NCI-H2227 (cell line): ENCODE results near the gene OR51A7.
"Not testable (repeated sequence)": the region's sequence is repeated elsewhere in the genome, so short reads cannot be mapped to it uniquely, and the experiment has no call there.

Source experiments
- DNase-seq: peaks from one replicate; lab custom pipeline; 2025; ENCODE audit not compliant: unreplicated experiment; lab: John Stamatoyannopoulos, UW

Gene OR51A7, protein sequence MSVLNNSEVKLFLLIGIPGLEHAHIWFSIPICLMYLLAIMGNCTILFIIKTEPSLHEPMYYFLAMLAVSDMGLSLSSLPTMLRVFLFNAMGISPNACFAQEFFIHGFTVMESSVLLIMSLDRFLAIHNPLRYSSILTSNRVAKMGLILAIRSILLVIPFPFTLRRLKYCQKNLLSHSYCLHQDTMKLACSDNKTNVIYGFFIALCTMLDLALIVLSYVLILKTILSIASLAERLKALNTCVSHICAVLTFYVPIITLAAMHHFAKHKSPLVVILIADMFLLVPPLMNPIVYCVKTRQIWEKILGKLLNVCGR

DNA sequence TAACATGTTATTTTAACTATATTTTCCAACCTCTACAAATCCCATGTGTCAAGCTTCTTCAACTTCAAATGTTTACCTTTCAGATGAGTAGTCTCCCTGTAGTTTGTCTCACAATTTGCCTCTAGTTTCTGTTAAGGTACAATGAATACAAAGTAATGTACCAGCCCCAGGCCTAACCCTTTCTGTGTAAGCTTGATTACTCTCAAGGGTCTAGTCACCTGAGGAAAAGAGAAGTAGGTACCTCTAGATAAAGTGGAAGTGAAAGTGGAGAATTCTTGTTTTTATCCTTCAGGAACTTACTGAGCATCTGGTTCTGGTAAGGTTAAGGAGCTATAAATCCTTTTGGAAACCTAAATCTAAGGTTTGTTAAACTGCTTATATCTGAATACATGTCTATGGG lies at the start of gene OR51A7:
Gene OR51A7, plus strand, starts transcription at position 300 of the 400 bp plus-strand sequence. CDS start 3,587 bp downstream, outside the sequence.
- no peak for DNase-seq

DNA sequence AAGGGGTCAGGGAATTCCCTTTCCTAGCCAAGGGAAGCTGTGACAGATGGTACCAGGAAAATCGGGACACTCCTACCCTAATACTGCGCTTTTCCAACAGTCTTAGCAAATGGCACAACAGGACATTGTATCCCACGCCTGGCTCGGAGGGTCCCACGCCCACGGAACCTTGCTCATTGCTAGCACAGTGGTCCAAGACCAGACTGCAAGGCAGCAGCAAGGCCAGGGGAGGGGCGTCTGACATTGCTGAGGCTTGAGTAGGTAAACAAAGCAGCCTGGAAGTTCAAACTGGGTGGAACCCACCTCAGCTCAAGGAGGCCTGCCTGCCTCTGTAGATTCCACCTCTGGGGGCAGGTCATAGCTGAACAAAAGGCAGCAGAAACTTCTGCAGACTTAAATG lies 49.3 kb upstream of the OR51A7 start:
- DNase-seq, result not testable (repeated sequence)

DNA sequence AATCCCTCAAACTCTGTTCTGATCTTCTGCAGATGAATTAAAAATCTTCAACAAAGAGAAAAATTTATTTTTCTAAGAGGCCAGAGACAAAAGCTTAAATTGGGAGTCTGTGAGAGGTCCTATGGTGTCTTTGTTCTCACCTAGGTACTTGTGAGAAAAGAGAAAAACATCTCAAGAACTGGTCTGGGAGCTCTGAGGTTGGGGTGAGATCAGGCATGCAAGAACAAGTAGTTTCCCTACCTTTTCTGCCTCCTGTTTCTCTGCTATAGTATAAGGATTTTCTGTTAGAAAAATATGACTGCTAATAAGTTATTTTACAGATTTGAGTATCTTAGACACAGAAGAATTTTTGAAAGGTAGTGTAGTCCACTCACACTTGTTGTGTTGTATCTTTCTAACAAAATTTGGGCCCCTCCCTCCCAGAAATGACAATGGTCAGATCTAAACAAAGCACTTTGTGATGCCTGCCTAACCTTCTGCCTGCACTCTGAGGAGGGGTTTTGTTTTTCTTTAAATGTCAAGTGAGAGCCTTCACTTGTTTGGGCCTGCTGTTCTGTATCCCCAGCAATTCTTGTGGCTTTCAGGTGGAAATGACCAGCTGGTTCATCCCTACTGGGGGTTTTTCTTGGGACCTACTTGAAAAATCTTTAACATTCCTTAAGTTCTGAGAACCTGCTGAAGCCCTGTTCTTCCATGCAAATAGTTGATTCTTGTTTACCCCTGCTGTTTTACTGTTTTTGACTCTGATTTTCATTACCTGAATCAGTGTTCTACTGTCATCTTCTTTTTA lies 40.9 kb upstream of the OR51A7 start:
- DNase-seq, result no peak

DNA sequence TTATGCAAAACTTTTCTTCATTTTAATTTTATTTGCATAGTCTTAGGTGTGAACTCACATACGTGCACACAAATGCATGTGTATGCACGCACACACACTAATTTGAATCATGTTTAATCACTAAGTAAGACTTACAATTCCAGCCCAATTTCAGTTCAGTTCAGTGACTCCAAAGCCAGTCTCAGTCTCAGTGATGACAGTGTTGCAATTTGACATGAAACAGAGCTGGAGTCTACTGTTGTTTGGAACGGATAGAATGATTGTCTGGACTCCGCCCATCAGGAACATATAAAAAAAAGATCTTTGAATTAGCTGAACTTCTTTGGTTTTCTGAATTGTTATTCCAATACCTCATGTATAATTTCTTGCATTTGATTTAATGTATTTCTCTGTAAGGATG lies 39.7 kb upstream of the OR51A7 start:
- DNase-seq, result no peak

DNA sequence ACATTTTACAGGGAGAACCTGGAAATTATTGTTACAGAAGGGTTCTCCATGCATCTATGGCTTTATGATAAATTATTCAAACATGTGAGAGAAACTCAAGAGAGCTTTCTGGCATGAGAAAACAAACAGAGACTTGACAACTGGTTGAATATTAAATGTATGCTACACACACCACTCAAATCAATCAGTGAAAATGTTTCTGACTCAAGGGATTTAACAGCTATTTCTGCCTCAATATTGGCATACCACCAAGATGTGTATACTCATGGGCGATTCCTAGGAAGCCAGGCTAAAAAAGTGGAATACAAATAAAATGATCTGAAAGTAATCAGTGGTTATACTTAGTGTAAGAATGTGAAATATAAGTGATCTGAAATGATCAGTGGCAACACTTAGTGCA lies 37.7 kb upstream of the OR51A7 start:
- no peak for DNase-seq

DNA sequence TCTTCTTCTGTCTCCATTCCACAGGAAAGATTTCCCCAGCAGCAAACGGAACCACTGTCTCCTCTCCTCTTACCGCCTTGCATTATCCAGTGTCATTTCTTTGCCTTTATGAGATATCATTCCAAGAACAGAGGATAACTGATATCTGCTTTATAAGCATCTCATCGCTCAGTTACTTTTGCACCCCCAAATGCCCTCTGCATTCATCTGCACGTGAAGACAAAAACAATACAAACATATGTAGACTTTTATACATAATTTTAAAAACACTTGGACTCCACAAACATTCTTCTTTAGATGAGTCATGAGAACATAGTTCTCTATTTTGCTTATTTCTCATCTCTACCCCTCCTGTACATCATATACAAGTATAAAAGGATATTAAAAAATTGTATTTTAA lies 22.4 kb upstream of the OR51A7 start:
- DNase-seq, result no peak

DNA sequence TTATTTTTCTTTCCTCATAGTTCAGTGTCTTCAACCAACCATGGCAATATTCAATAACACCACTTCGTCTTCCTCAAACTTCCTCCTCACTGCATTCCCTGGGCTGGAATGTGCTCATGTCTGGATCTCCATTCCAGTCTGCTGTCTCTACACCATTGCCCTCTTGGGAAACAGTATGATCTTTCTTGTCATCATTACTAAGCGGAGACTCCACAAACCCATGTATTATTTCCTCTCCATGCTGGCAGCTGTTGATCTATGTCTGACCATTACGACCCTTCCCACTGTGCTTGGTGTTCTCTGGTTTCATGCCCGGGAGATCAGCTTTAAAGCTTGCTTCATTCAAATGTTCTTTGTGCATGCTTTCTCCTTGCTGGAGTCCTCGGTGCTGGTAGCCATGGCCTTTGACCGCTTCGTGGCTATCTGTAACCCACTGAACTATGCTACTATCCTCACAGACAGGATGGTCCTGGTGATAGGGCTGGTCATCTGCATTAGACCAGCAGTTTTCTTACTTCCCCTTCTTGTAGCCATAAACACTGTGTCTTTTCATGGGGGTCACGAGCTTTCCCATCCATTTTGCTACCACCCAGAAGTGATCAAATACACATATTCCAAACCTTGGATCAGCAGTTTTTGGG lies 21.6 kb upstream of the OR51A7 start, which contains the start of gene OR51T1:
Gene OR51T1, plus strand, starts transcription at position 41 of the 641 bp plus-strand sequence. Its CDS starts 0 bp downstream, at position 41.
- no peak for DNase-seq

DNA sequence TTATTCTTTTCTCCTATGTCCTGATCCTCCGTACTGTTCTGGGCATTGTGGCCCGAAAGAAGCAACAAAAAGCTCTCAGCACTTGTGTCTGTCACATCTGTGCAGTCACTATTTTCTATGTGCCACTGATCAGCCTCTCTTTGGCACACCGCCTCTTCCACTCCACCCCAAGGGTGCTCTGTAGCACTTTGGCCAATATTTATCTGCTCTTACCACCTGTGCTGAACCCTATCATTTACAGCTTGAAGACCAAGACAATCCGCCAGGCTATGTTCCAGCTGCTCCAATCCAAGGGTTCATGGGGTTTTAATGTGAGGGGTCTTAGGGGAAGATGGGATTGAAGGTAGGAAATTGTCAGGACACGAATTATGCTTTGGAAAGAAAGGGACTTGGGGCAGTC lies 21.0 kb upstream of the OR51A7 start:
- DNase-seq, result no peak

DNA sequence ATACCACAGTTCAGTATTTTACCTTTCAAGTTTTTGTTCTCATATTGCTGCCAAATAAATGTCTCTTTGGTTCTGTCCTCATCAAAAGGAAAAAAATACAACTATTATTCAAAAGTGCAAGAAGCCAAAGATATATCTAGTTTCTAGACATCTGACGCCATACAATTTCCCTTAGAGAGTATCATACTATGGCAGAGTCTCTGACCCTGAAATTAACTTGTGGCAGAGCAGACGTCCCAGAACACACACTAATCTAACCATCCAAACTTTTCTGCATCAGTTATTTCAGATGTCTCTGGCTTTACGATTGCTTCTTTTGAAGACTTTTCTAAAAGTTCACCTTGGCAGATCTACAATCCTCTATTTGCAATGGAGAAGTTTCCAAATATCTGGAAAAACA lies 19.2 kb upstream of the OR51A7 start:
- DNase-seq, result no peak

DNA sequence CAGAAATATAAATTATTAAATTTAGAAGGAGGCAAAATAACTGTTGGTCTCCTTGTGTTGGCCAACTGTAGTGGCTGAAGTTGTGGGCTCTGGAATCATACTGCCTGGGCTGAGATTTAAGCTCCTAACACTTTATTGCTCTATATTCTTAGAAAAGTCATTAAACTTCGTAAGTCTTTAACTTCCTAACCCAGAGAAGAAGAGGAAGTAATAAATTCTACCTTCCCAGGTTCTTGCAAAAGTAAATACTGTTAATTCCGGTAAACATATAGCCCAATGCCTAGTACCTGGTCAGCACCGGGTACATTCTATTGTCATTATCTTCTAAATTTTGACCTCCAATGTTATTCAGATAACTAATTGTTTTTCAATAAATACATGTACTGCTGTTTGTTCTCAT lies 17.4 kb upstream of the OR51A7 start:
- DNase-seq, result no peak

DNA sequence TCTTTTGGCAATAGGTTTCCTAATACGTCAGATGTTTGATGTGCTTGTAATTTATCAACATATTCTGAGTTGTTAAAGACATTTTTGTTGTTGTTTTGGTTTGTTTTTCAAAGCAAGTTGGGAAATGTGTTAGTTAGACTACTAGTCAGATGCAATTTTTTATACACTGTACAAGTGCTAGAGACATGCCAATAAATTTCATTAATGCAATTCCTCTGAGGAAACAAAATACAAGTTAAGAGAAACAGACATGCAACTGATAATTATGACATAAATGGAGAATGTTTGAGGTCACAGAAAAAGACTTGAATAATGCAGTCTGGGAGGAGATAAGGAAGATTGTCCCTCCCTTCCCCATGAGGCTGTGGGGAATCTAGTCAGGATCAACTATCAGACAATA lies 16.0 kb upstream of the OR51A7 start:
- no peak for DNase-seq

DNA sequence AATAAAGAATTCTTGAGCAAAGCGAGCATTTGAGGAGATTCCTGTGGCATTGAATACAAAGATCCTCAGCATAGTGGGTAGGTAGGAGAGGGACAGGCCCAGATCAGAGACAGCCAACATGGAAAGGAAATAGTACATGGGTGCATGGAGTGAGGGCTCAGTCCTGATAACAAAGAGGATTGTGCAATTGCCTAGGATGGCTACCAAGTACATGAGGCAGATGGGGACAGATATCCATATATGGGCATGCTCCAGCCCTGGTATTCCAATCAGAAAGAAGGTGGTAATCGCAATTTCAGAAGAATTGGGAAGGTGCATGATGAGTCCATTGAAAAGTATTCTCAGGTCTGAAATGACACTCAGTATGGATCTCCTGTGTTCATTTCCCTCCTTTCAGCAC lies 13.3 kb upstream of the OR51A7 start:
- no peak for DNase-seq

DNA sequence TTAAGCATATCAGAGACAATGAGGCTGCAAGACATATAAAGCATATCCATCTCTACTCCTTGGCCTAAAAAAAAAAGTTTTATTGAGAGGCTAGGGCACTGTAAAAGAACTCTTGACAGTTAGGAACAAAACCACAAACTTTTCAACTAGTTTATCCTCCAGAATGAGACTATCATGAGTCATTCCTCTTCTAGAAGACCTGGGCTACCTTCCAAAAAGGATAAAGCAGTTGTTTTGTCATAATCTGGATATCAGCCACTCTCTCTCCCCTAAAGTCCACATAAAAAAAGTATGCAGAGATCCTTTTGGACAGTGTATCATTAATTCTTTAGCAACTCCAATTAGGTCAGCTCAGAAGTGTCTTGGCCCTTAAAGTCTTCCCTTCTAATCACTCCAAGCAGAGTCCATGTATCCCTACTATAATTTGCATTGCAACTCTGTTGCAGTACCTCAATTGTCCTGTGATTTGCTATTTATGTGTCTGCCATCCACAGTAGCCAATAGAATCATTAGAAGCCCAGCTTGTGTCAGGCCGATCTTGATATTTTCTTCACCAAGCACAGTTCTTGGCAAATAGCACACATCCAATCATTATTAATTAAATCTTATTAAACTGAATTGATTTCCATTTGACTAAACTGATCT lies 11.5 kb upstream of the OR51A7 start:
- no peak for DNase-seq

DNA sequence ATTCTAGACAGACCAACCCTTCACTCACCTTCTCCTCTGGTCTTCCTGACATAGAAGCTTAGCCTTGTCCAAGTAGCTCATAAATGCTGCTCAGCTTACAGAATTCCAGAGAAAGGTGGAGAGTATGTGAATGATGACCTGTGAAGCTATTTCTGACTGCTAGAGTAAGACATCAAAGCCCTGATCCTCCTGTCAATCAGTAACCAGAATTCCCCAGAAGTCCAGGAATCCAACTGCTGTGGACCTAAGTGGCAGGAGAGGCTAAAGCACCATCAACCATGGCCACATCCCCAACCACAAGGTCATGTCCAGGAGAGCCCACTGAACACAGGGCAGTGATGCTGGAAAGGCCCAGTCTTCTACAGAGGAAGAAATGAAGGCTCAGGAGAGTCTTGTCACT lies 13.0 kb downstream of the OR51A7 start:
- DNase-seq, result no peak

DNA sequence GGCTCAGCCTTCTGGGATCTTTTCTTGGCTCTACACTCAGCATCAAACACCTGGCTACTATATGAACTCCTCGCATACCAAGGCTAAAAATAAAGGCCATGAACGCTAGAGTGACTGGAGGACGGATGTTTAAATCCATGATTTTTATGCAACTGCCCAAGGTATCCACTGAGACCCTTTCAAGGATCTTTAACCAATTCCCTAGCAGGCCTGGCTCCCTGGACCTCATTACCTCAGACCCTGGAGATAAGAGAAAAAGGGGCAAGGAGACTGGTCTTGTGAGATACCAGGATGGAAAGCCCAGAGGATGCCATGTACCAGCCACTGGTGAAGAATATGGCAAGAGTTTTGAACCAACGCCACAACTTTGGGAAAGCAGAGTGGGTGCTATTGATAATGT lies 15.7 kb downstream of the OR51A7 start, which contains the start of gene OR51G2:
Gene OR51G2, minus strand, starts transcription at position 101 of the 400 bp plus-strand sequence. CDS start 3,687 bp downstream, outside the sequence.
- no peak for DNase-seq

DNA sequence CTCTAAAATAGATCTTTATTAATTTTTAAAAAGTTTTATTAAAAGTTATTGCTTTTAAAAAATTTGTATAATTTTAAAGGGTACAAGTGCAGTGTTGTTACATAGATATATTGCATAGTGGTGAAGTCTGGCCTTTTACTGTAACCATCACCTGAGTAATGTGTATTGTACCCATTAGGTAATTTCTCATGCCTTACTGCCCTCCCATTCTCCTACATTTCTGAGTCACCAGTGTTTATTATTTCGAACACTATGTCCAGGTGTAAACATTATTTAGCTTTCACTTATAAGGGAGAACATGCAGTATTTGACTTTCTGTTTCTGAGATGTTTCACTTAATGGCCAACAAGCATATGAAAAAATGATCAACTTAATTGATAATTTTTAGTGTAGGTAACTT lies 18.2 kb downstream of the OR51A7 start:
- no peak for DNase-seq

DNA sequence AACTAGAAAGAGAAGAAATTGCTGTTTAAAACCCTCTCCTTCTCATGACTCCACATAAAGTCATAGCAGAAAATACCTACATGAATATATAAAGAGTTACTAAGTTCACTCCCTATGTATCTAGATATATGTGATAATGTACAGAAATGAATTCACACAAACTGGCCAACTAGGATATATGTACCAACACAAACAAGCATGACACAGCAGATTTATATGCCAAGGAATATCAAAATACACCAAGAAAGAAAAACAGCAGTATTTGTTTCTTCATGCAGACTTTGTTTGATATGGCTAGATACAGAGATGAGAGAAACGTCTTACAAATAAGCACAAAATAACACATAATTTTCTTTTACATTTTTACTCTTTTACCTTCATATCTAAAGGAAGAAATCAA lies 18.7 kb downstream of the OR51A7 start:
- DNase-seq, result no peak

DNA sequence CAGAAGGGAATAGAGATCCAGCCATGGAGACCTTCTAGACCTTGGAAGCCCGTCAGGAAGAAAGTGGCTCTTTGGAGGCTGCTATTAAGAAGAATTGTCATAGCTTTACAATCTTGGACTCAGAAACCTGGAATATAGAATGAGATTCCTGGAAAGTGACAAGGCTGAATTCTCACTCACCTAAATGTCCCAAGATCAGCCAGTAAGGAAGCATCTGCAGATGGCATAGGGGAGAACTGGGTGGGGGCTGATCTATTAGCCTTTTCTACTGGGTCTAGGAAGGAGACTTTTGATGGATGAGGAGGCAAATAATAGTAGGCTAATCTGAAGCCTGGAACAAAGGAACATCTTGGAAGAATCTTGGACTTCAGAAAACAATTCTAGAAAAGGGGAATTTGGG lies 20.7 kb downstream of the OR51A7 start, which contains the start of gene OR51G1:
Gene OR51G1, minus strand, starts transcription at position 101 of the 400 bp plus-strand sequence. Its CDS starts 0 bp downstream, at position 101.
- no peak for DNase-seq

DNA sequence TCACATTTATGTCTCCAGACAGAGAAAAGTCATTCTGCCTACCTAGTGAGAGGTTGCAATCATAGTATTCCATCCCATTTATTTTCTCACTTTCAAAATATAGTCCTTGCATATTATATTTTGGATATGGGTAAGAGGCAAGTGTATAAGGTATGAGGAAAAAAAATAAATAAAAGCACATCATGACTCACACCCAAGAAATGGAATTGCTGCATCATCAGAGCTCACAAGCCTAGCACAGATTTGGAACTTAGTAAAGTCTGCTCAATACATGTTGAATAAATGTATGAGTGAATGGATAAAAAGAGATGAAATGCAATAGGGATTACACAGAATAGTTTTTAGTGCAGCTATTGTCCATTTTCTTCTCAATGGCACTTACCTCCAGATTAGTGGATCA lies 23.0 kb downstream of the OR51A7 start:
- no peak for DNase-seq

DNA sequence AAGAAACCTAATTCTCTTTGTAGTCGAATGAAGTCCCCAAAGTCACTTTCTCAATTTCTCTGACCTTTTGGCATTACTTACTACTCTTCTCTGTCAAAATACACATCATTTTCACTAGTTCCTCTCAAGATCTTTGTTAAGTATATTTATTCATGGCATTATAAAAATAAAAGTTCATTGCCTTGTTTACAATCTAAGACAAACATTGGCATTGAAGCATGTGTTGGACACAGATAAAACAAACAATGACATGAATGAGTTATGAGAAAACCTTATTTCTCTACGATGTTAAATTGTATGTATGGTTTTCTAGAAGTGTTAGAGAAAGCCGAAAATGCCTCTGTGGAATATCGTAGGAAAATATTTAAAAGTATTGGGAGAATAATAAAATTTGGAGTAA lies 29.2 kb downstream of the OR51A7 start:
- DNase-seq, result no peak

DNA sequence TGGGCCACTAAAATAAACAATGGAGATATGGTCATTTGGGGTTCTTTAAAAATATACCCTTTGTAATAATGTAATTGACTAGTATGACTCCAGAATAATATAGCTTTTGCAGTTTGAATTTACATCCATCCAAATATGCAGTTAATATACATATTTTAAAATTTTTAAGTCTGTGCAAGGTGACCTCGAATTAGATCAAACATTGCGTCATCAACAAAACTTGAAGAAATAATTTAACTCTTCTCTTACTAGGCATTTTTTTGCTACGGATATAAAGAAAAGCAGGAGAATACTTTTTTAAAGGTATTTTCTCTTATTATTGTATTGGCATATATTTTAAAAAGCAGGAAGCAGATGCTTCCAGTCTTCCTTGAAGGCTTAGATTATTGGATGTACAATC lies 33.2 kb downstream of the OR51A7 start:
- no peak for DNase-seq
